Measurements from ENCODE around the gene GSTM2.

Gene GSTM2

DNA sequence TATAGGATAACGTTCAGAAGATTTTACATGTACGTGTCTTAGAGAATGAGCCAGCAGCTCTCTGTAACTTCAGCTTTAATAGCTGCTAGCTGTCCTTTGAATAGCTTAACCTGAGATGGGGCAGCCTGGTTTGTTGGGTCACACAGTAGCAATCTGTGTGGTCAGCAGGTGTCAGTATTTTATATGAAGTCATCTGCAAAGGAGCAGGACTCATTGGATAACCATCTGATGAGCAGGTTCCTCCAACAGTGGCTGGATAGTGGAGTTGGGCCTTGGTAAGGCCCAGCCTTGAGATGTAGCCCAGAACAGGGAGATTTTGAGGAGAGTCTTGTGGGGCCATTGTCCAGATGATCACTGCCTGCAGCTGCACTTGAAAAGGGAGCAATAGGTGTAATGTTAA lies 50.6 kb downstream of the GSTM2 start:
- DNase-seq, result peak; percentile 3

DNA sequence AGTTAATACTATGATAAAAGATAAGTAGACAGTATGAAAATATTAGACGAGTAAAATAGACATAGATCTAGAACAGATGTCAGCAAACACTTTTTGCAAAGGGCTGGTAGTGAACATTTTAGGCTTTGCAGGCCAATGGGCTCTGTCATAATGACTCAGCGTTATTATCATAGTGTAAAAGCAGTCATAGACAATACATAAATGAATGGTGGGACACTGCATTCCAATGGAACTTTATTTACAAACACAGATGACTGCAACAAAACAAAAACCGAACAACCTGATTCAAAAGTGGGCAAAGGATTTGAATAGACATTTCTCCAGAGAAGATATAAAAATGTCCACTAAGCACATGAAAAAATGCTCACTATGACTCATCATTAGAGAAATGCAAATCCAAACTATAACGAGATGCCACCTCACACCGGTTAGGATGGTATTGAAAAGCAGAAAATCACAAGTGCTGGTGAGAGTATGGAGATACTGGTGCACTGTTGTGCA lies 51.5 kb downstream of the GSTM2 start:
- DNase-seq, result no peak

DNA sequence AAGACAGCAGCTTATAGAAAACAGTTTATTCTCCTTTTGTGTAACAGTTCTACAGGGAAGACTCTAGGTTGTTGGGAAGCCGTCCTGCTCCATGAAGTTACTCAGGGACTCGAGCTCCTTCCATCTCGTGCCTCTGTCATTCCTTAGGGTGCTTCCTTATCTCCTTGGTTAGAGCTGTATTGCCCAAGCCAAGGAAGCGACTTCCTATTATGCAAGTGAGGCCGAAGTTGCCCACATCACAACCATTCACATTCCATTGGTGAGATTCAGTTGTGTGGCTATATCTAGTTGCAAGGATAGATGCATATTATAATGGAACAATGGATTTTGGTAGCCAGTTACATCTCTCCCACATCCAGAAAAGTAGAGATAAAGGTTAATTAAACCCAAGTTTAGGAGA lies 53.2 kb downstream of the GSTM2 start:
- DNase-seq, result no peak

- no peak for DNase-seq
These were observed 54.1 kb downstream of the GSTM2 start for GRCh38 chr1:109721971-109722370.

- DNase-seq, result no peak
These were observed 55.2 kb downstream of the GSTM2 start for GRCh38 chr1:109722908-109723691.

Data from NCI-H1092 treated with DMSO at 0.1 percent for 48 hours (cell line).